Thymus (tissue), 2 donors: ENCODE results near the gene PSMF1. TPM values are rescaled to one million over a fixed set of nuclear protein-coding genes. Genes with fewer than 3 reads are reported as not detected.

Experiments used
- polyA plus RNA-seq: library from polyadenylated mRNA; stranded (reverse); fragments of 200-250 nt; gene quantifications from one replicate; pipeline ENCODE4 v1.2.3, GENCODE V29; 2013
- total RNA-seq: library from RNA; stranded (reverse); fragments of 120-200 nt; gene quantifications from one replicate; pipeline ENCODE4 v1.2.4, GENCODE V29; 2013
- donor health status: healthy.

PSMF1 gene
- total and polyA plus RNA-seq, 2 donors = 30.0 to 47.3 TPM

Other genes with a start within 250 kb of the PSMF1 start
- under 0.01 TPM for gene ANGPT4, start 202.3 kb upstream of the PSMF1 start, total RNA-seq
- gene ANGPT4, start 202.3 kb upstream of the PSMF1 start, polyA plus RNA-seq = 0.34 TPM
- not detected for gene RSPO4, start 116.3 kb upstream of the PSMF1 start, total RNA-seq
- 0.09 TPM for gene RSPO4, start 116.3 kb upstream of the PSMF1 start, polyA plus RNA-seq
- 0.47 TPM for gene TMEM74B, start 66.4 kb downstream of the PSMF1 start, total RNA-seq
- gene TMEM74B, start 66.4 kb downstream of the PSMF1 start, polyA plus RNA-seq = 1.3 TPM
- 0.09 TPM for gene C20orf202, start 84.9 kb downstream of the PSMF1 start, total RNA-seq
- 0.27 TPM for gene C20orf202, start 84.9 kb downstream of the PSMF1 start, polyA plus RNA-seq
- not detected for gene RAD21L1, start 107.4 kb downstream of the PSMF1 start, total RNA-seq
- gene RAD21L1, start 107.4 kb downstream of the PSMF1 start, polyA plus RNA-seq = not detected
- 0.71 TPM for gene SNPH, start 147.7 kb downstream of the PSMF1 start, total RNA-seq
- gene SNPH, start 147.7 kb downstream of the PSMF1 start, polyA plus RNA-seq = 2.2 TPM
- gene SDCBP2, start 210.5 kb downstream of the PSMF1 start, total RNA-seq = 2.1 TPM
- gene SDCBP2, start 210.5 kb downstream of the PSMF1 start, polyA plus RNA-seq = 8.6 TPM